Measurements from ENCODE around the gene EPYC.

The EPYC gene

GRCh38 chr12:90972226-90972625 lies 32.5 kb downstream of the EPYC start:
- TF ChIP-seq CTCF (IDR thresholded peaks at IDR 0.05; ENCODE audit: low read depth, low read length, missing control alignments) = no peak

GRCh38 chr12:90970911-90971310 lies 33.9 kb downstream of the EPYC start:
- Histone ChIP-seq H3K36me3 (replicated peaks) (no peaks in the 10 kb centered on the region), H3K27me3 (replicated peaks) (no peaks in the 10 kb centered on the region), H3K27ac (no peak overlapping the region), H3K4me3 (ENCODE audit: low read depth, low read length) (no peak overlapping the region)
- in situ Hi-C loops (cut with HindIII; ENCODE audit: low pct_ligation_motif_present, low sequenced_read_pairs) = no loop called here
- DNase-seq = no peak
- no peak for TF ChIP-seq CTCF (IDR thresholded peaks at IDR 0.05; ENCODE audit: low read depth, low read length, missing control alignments)

More at GRCh38 chr12:90972226-90972625, 32.5 kb downstream of the EPYC start:
- DNase-seq = no peak
- in situ Hi-C loops (cut with HindIII; ENCODE audit: low pct_ligation_motif_present, low sequenced_read_pairs) = no loop called here
- H3K27me3 ChIP-seq (replicated peaks) = no peaks in the 10 kb centered on the region
- no peaks in the 10 kb centered on the region for H3K36me3 ChIP-seq (replicated peaks)
- H3K27ac ChIP-seq = no peak overlapping the region
- H3K4me3 ChIP-seq (ENCODE audit: low read depth, low read length) = no peak overlapping the region

GRCh38 chr12:90970471-90970870 lies 34.3 kb downstream of the EPYC start:
- no peaks in the 10 kb centered on the region for H3K36me3 ChIP-seq (replicated peaks)
- TF ChIP-seq CTCF (IDR thresholded peaks at IDR 0.05; ENCODE audit: low read depth, low read length, missing control alignments) = no peak
- H3K27me3 ChIP-seq (replicated peaks) = no peaks in the 10 kb centered on the region
- H3K27ac ChIP-seq = no peak overlapping the region
- in situ Hi-C loops (cut with HindIII; ENCODE audit: low pct_ligation_motif_present, low sequenced_read_pairs) = no loop called here
- no peak for DNase-seq
- no peak overlapping the region for H3K4me3 ChIP-seq (ENCODE audit: low read depth, low read length)

- no peaks in the 10 kb centered on the region for H3K27me3 ChIP-seq (replicated peaks)
- H3K4me3 ChIP-seq (ENCODE audit: low read depth, low read length) = no peak overlapping the region
- no peak for TF ChIP-seq CTCF (IDR thresholded peaks at IDR 0.05; ENCODE audit: low read depth, low read length, missing control alignments)
- in situ Hi-C loops (cut with HindIII; ENCODE audit: low pct_ligation_motif_present, low sequenced_read_pairs) = no loop called here
- no peaks in the 10 kb centered on the region for H3K36me3 ChIP-seq (replicated peaks)
- no peak overlapping the region for H3K27ac ChIP-seq
- DNase-seq = no peak
Observed at GRCh38 chr12:90969851-90970250, 34.9 kb downstream of the EPYC start.

- H3K27me3 ChIP-seq (replicated peaks) = no peaks in the 10 kb centered on the region
- H3K27ac ChIP-seq = no peak overlapping the region
- no peak overlapping the region for H3K4me3 ChIP-seq (ENCODE audit: low read depth, low read length)
- TF ChIP-seq CTCF (IDR thresholded peaks at IDR 0.05; ENCODE audit: low read depth, low read length, missing control alignments) = no peak
- no peak for DNase-seq
- in situ Hi-C loops (cut with HindIII; ENCODE audit: low pct_ligation_motif_present, low sequenced_read_pairs) = no loop called here
- no peaks in the 10 kb centered on the region for H3K36me3 ChIP-seq (replicated peaks)
Observed at GRCh38 chr12:90969346-90969745, 35.4 kb downstream of the EPYC start.

GRCh38 chr12:90965204-90965603 lies 39.6 kb downstream of the EPYC start:
- Histone ChIP-seq H3K27me3 (replicated peaks) (no peaks in the 10 kb centered on the region), H3K36me3 (replicated peaks) (no peaks in the 10 kb centered on the region), H3K27ac (no peak overlapping the region), H3K4me3 (ENCODE audit: low read depth, low read length) (no peak overlapping the region)
- no peak for TF ChIP-seq CTCF (IDR thresholded peaks at IDR 0.05; ENCODE audit: low read depth, low read length, missing control alignments)
- in situ Hi-C loops (cut with HindIII; ENCODE audit: low pct_ligation_motif_present, low sequenced_read_pairs) = no loop called here
- no peak for DNase-seq
